WTC11 (cell line): Measurements from ENCODE around the gene CLIP1.

ENCODE experiments used
- CBFB ChIP-seq: sonication (generic); formaldehyde crosslinking; IDR thresholded peaks from 2 replicates; pipeline ENCODE4 v1.8.1; 2022; ENCODE audit warnings: mild to moderate bottlenecking, low read depth, missing genetic modification reagents
- ELF4 ChIP-seq: sonication (generic); formaldehyde crosslinking; IDR thresholded peaks from 2 replicates; pipeline ENCODE4 v1.8.1; 2022; ENCODE audit warnings: low read depth, mild to moderate bottlenecking, moderate library complexity, missing genetic modification reagents
- FOXK1 ChIP-seq: sonication (generic); formaldehyde crosslinking; IDR thresholded peaks from 2 replicates; pipeline ENCODE4 v1.8.0; 2022; ENCODE audit warnings: mild to moderate bottlenecking, moderate library complexity, missing genetic modification reagents
- JUN ChIP-seq: sonication (generic); formaldehyde crosslinking; IDR thresholded peaks from 2 replicates; pipeline ENCODE4 v1.8.0; 2023; ENCODE audit warnings: mild to moderate bottlenecking, missing genetic modification reagents
- SMAD3 ChIP-seq: sonication (generic); formaldehyde crosslinking; IDR thresholded peaks from 2 replicates; pipeline ENCODE4 v1.8.0; 2022; ENCODE audit warnings: missing genetic modification reagents, mild to moderate bottlenecking, borderline replicate concordance
- TCF7 ChIP-seq: sonication (generic); formaldehyde crosslinking; IDR thresholded peaks from 2 replicates; pipeline ENCODE4 v1.8.0; 2022; ENCODE audit warnings: mild to moderate bottlenecking, low read depth, missing genetic modification reagents, moderate library complexity
- ZNF219 ChIP-seq: sonication (generic); formaldehyde crosslinking; IDR thresholded peaks from 2 replicates; pipeline ENCODE4 v1.8.0; 2023; ENCODE audit warnings: missing genetic modification reagents, mild to moderate bottlenecking, borderline replicate concordance
- ZNF423 ChIP-seq: fragments of 250-450 bp; sonication (Bioruptor Pico); IDR thresholded peaks from 2 replicates; pipeline ENCODE4 v2.1.2; 2022; ENCODE audit warnings: mild to moderate bottlenecking, moderate library complexity
- TF ChIP-seq, protein P1 (sequence below): sonication (generic); formaldehyde crosslinking; IDR thresholded peaks from 2 replicates; pipeline ENCODE4 v1.8.0; 2022; ENCODE audit warnings: mild to moderate bottlenecking, missing genetic modification reagents
- TF ChIP-seq, protein P2 (sequence below): sonication (generic); formaldehyde crosslinking; IDR thresholded peaks from 2 replicates; pipeline ENCODE4 v1.8.0; 2022; ENCODE audit warnings: mild to moderate bottlenecking, missing genetic modification reagents
- TF ChIP-seq, protein P3 (sequence below): fragments of 200-600 bp; IDR thresholded peaks from 2 replicates; pipeline ENCODE4 v1.8.0; 2022; ENCODE audit warnings: antibody characterized with exemption
- TF ChIP-seq, protein P4 (sequence below): sonication (generic); formaldehyde crosslinking; IDR thresholded peaks from 2 replicates; pipeline ENCODE4 v1.8.1; 2023; ENCODE audit warnings: mild to moderate bottlenecking, missing genetic modification reagents, moderate library complexity

DNA sequence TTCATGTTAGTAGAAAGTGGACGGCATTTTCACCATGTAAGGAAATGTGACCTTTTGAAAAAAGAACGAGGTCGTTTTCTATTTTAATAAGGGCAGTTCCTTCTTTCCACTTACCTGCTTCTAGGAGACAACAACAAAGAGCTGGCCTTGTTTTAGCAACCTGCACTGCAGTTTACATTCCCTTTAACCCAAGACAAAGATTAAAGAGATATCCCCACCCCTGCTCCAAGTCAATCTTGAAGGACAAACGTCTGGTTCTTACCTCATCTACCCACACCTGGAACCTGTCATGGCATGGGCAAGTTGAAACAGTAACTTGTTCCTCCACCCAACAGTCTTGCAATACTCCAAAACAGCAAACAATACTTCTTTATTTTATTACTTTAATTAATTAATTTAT lies 45.5 kb upstream of the CLIP1 start:
- TF ChIP-seq CBFB (CRISPR knock-in tag) (no peak), SMAD3 (CRISPR knock-in tag) (no peak), ELF4 (CRISPR knock-in tag) (no peak), TCF7 (CRISPR knock-in tag) (no peak), ZNF423 (CRISPR knock-in tag) (no peak), FOXK1 (CRISPR knock-in tag) (no peak), ZNF219 (CRISPR knock-in tag) (no peak), JUN (CRISPR knock-in tag) (no peak)
- TF ChIP-seq, protein P1, sequence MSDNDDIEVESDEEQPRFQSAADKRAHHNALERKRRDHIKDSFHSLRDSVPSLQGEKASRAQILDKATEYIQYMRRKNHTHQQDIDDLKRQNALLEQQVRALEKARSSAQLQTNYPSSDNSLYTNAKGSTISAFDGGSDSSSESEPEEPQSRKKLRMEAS, result no peak
- TF ChIP-seq, protein P2, sequence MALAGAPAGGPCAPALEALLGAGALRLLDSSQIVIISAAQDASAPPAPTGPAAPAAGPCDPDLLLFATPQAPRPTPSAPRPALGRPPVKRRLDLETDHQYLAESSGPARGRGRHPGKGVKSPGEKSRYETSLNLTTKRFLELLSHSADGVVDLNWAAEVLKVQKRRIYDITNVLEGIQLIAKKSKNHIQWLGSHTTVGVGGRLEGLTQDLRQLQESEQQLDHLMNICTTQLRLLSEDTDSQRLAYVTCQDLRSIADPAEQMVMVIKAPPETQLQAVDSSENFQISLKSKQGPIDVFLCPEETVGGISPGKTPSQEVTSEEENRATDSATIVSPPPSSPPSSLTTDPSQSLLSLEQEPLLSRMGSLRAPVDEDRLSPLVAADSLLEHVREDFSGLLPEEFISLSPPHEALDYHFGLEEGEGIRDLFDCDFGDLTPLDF (CRISPR knock-in tag), result no peak
- TF ChIP-seq, protein P3, sequence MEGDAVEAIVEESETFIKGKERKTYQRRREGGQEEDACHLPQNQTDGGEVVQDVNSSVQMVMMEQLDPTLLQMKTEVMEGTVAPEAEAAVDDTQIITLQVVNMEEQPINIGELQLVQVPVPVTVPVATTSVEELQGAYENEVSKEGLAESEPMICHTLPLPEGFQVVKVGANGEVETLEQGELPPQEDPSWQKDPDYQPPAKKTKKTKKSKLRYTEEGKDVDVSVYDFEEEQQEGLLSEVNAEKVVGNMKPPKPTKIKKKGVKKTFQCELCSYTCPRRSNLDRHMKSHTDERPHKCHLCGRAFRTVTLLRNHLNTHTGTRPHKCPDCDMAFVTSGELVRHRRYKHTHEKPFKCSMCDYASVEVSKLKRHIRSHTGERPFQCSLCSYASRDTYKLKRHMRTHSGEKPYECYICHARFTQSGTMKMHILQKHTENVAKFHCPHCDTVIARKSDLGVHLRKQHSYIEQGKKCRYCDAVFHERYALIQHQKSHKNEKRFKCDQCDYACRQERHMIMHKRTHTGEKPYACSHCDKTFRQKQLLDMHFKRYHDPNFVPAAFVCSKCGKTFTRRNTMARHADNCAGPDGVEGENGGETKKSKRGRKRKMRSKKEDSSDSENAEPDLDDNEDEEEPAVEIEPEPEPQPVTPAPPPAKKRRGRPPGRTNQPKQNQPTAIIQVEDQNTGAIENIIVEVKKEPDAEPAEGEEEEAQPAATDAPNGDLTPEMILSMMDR, result no peak
- TF ChIP-seq, protein P4, sequence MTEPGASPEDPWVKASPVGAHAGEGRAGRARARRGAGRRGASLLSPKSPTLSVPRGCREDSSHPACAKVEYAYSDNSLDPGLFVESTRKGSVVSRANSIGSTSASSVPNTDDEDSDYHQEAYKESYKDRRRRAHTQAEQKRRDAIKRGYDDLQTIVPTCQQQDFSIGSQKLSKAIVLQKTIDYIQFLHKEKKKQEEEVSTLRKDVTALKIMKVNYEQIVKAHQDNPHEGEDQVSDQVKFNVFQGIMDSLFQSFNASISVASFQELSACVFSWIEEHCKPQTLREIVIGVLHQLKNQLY (CRISPR knock-in tag), result no peak
